COLO668 (cell line): ENCODE results near the gene KCND2.

ENCODE experiments used
- DNase-seq: peaks from one replicate; lab custom pipeline; 2025; ENCODE audit not compliant: unreplicated experiment; lab: John Stamatoyannopoulos, UW

KCND2 gene

GRCh38 chr7:120582916-120583315 is 309.9 kb downstream of the KCND2 start:
- no peak for DNase-seq

- no peak for DNase-seq
Observed at GRCh38 chr7:120583899-120584586, 311.1 kb downstream of the KCND2 start.

- DNase-seq: no peak
Observed at GRCh38 chr7:120586571-120586970, 313.6 kb downstream of the KCND2 start.

- DNase-seq: no peak
Observed at GRCh38 chr7:120587243-120587642, 314.3 kb downstream of the KCND2 start.

- no peak for DNase-seq
Observed at GRCh38 chr7:120588416-120588815, 315.4 kb downstream of the KCND2 start.

GRCh38 chr7:120588862-120589261 is 315.9 kb downstream of the KCND2 start:
- DNase-seq: no peak

GRCh38 chr7:120600607-120601006 is 327.6 kb downstream of the KCND2 start:
- no peak for DNase-seq

GRCh38 chr7:120603366-120603765 is 330.4 kb downstream of the KCND2 start:
- DNase-seq: no peak

GRCh38 chr7:120609136-120609753 is 336.3 kb downstream of the KCND2 start:
- DNase-seq: no peak

GRCh38 chr7:120611975-120612374 is 339.0 kb downstream of the KCND2 start:
- no peak for DNase-seq

- DNase-seq: no peak
Observed at GRCh38 chr7:120615703-120616102, 342.7 kb downstream of the KCND2 start.

GRCh38 chr7:120617275-120617674 is 344.3 kb downstream of the KCND2 start:
- no peak for DNase-seq

- no peak for DNase-seq
Observed at GRCh38 chr7:120628251-120628650, 355.3 kb downstream of the KCND2 start.

- no peak for DNase-seq
Observed at GRCh38 chr7:120639884-120640283, 366.9 kb downstream of the KCND2 start.

GRCh38 chr7:120645966-120646365 is 373.0 kb downstream of the KCND2 start:
- DNase-seq: no peak

GRCh38 chr7:120654241-120654640 is 381.3 kb downstream of the KCND2 start:
- DNase-seq: no peak

GRCh38 chr7:120658516-120658915 is 385.5 kb downstream of the KCND2 start:
- no peak for DNase-seq

GRCh38 chr7:120662291-120662690 is 389.3 kb downstream of the KCND2 start:
- no peak for DNase-seq

GRCh38 chr7:120665068-120665467 is 392.1 kb downstream of the KCND2 start:
- DNase-seq: no peak

GRCh38 chr7:120675076-120675475 is 402.1 kb downstream of the KCND2 start:
- DNase-seq: no peak

- no peak for DNase-seq
Observed at GRCh38 chr7:120677535-120677934, 404.6 kb downstream of the KCND2 start.

- no peak for DNase-seq
Observed at GRCh38 chr7:120680985-120681384, 408.0 kb downstream of the KCND2 start.

GRCh38 chr7:120684463-120684862 is 411.5 kb downstream of the KCND2 start:
- DNase-seq: no peak
